Uterus (tissue), 2 donors: ENCODE measurements around the gene SLC25A21.

Source experiments
- CTCF ChIP-seq, 4 experiments: fragments of 200-600 bp in 2 of 4; fragments of 450-650 bp in 2 of 4; sonication (generic) in 2 of 4; IDR thresholded peaks; one replicate each; pipeline ENCODE4 v1.5.1; 2016 to 2019; ENCODE audit warnings: antibody characterized with exemption in 4 of 4, mild to moderate bottlenecking in 2 of 4, moderate library complexity in 1 of 4
- POLR2A ChIP-seq, 2 donors: fragments of 450-650 bp; IDR thresholded peaks; one replicate each; pipeline ENCODE4 v1.6.1; 2016; ENCODE audit warnings: antibody characterized with exemption in 2 of 2, mild to moderate bottlenecking in 1 of 2, moderate library complexity in 1 of 2

DNA sequence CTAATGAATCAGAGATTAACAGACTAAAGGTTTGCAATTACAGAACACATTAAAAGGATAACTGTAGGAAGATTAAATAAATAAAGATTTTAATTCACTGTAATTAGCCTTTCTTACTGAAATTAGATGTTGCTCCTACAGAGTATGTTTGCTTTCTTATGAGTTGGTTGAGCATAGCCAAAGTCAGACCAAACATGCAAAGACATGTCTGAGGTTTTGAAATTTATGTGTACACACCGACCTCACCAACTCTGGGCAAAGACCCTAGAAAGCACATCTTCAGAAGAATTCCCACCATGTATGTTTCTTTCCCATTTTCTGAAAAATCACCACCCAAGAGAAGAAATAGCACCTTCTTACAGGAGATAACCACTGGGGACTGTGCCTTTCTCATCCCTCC, 351.5 kb downstream of the SLC25A21 start:
- no peak for TF ChIP-seq POLR2A (IDR thresholded peaks at IDR 0.05)
- no peak for TF ChIP-seq CTCF (IDR thresholded peaks at IDR 0.05)
